Stimulated activated CD8-positive, alpha-beta memory T cell treated with anti-CD3 and anti-CD28 coated beads, Interleukin-12 subunit alpha, Interleukin-12 subunit beta, amount 100 ng/mL, for 1 hour (primary cell): ENCODE measurements around the gene PLAA.
A peak's percentile ranks its signal among the peaks of the same experiment; 100 is the strongest.

Experiments used
- DNase-seq: peaks from one replicate; pipeline ENCODE4 v3.0.0-alpha.2; 2020; ENCODE audit warnings: low read depth

The PLAA gene

DNA sequence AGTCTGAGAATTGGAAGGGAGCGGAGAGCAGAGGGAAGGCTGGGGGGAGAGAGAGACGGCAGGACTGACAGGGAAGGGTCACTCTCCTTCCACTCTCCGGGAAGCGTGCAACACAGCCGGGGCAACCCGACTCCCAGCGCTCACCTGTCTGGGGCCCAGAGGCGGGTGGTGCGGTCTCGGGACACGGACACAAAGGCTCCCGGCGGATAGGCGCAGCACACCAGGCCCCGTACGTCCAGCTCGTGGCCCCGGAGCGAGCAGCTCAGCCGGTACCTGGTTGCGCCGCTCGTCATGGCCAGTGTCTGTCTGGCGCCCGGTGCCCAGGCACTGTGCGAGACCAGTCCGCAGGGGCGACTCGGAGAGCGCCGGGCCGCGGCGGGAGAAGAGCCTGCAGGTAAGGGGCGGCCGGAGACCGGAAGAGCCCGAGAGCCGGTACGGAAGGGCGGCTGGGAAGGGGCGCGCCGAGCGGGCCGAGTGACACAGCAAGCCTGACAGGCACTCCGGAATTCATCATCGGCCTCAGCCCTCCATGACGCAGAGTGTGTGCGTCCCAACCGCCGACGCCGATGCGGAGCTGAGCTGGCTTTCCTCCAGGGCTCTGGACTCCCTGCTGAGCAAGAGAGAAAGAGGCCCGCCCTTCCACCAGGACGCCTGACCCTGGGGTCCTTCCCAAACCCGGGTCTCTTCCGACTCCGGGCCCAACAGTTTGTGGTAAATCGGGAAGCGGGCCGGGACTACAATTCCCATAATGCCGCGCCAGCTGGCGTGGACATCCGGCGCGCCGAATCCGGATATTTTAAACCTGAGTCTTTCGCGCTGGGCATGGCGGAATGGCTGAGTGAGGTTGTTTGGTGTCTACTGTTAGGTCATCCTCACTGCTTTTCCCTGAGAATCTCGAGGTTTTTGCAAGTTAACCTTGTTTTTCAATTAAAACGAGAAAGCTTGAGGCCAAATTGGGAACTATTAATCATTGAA lies at the start of gene PLAA:
Gene PLAA (minus strand): TSS at position 490 of the 975 bp plus-strand sequence. CDS start 197 bp downstream, at position 293.
- peak; percentile 79 for DNase-seq

DNA sequence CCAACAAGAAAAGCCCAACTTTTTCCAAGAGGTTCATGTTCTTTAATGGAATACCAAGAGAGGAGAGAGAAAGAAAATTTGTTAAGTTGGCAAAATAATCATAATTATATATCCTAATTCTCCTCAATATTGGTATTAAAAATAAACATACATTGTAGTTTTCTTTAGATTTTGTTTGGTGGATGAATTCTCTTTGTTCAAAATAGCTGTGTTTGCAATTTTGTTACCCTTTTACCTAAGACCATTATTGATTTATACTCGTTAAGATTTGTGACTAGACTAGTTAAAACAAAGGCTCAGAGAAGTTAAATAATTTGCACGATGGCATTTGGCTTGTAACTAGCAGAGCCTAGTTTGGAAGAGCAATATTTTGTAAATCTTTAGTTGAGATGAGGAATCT lies 48.8 kb upstream of the PLAA start:
- no peak for DNase-seq

- DNase-seq: no peak
Measured at GRCh38 chr9:26983340-26983739, 36.3 kb upstream of the PLAA start.

- DNase-seq: no peak
Measured at GRCh38 chr9:26975728-26976707, 29.0 kb upstream of the PLAA start.

GRCh38 chr9:26974927-26975326 lies 27.9 kb upstream of the PLAA start:
- DNase-seq: no peak

GRCh38 chr9:26973989-26974388 lies 26.9 kb upstream of the PLAA start:
- DNase-seq: no peak

- DNase-seq: no peak
Measured at GRCh38 chr9:26971721-26972120, 24.7 kb upstream of the PLAA start.

DNA sequence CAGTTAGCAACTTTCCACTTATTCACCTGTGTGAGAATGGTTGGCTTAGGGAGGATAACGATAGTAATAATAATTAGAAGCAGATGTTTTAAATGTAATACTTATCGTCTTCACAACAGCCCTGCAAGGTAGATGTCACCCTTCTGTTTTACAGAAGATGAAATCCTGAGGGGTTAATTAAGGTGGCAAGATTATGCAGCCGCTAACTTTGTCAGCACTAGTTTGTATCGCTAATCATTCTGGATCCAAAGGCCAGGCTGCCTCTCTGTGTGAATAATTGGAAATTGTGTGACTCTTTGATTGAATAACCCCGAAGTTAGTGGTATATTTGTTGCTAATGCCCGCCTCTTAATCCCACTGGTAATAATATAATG lies 9.8 kb upstream of the PLAA start:
- DNase-seq: no peak

DNA sequence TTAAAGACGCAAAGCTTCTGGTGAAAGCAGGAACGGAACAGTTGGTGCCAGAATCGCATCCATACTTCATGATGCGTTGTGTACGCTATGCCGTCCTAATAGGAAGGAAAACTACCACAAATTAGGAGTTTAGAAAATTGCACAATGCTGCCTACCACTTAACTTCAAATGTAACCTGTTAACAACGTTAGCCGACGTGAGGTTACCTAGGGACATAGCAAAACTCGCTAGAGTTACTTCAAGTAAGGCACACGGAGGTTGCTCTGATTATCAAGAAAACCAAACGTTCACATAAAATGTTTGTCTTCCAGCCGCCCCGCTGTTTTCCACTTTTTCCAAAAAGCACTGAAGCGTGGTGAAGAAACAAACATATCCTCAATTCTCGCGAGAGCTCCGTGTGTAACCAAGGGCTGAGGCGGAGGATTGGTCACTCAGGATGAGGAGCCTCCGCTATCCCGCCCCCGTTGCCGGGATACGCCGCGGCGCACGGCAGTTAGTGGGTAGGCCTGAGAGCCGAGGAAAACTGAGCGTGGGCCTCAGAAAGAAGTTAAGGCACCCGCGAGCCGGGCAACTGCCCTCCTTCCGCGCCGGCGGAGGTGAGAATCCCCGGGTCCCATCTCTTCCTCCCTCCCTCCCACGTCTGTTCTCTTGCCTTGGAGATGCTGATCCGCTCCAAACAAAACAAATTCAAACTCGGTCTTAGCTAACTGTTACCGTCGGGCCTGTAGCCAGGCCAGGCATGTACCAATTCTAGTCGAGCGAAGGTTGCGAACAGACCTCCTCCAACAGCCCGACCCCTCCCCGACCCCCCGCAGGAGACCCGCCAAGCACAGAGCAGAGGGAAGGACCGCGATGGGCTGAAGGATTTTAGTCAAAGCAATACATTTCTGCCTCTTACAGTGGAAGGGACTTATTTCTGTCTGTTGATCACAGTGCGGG lies 9.1 kb upstream of the PLAA start, which contains the start of gene IFT74:
Gene IFT74 (plus strand): TSS at position 492 of the 939 bp plus-strand sequence. CDS start 5,556 bp downstream, outside the sequence.
- peak; percentile 91 for DNase-seq

DNA sequence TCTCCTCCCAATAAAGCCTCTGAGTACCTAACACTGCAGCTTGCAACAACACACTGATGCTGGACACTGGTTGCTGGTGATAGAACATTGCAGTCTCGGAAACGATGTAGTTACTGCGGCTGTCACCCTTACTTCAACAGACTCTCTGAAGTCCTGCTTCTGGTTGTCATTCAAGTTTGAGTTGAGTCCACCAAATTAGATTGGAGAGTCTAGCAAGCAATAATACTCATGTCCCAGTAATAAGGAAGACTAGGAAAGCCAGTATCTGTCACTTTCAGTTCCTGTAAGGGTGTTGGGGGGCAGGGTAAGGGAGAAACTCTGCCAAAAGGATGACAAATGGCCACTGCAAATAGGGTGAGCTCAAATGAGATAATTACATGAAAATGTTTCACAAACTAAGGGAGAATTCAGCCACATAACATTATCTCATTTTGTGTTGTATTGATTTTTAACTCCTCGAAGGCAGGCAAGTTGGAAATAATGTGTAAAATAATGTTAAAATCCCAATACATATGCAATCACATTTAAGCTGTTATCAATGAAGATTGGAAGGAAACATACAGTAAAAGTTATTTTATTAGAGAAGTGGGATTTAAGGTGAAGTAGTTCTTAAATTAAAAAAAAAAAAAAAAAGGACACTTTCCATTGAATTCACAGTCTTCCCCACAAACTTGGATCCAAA lies 8.3 kb upstream of the PLAA start:
- no peak for DNase-seq

GRCh38 chr9:26954050-26954508 lies 7.0 kb upstream of the PLAA start:
- DNase-seq: no peak

DNA sequence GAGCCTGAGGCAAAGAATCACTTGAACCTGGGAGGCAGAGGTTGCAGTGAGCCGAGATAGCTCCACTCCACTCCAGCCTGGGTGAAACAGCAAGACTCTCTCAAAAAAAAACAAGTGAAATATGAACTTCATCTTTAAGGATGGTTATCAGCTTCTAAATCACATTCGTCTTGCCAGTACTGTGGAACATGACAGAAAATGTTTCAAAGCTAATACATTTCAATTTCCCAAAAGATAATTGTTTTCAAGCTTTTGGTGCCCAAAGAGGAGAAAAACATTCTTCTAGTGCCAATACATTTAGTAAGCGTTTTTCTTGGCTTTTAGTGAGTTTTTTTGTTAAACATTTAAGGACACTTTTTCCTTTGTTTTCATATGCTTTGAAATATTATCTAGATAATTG lies 4.8 kb upstream of the PLAA start:
- DNase-seq: no peak

DNA sequence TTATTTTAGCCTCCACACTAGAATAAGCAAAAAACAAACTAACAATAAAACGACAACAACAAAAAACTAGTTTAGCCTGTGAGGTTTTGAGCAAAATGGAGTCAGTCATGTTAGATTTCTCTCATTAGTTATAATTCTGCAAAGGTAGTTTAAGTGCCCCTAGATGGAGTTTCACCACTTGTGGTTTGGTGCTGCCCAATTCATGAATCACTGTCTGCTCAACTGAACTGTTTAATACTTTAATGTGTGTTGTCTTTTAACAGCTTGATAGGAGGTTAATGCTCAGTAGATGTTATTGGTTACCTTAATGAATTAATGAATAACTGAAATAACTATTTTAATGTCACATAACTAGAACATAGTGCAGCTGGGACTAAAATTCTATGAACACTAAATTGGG lies 3.5 kb upstream of the PLAA start:
- DNase-seq: no peak

GRCh38 chr9:26949637-26950069 lies 2.6 kb upstream of the PLAA start:
- DNase-seq: no peak

DNA sequence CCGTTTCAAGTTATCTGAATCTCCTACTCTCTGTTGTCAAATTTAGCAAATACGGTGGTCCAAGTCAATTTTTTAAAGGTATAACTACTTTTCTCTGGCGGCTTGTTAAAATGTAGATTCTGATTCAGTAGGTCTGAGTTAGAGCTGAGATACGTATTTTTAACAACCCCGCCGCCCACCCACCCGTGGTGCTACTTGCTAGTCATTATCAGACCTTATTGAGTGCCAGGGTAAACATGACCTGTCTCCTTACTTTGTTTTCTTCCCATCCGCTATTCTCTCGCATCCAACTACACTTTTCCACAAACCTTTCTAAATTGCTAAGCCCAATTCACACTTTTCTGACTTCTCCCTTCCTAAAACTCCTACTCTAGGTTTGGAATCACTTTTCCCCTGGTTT lies 694 bp upstream of the PLAA start:
- no peak for DNase-seq

GRCh38 chr9:26945591-26945990 lies 1.5 kb downstream of the PLAA start:
- DNase-seq: no peak

GRCh38 chr9:26940779-26941178 lies 6.3 kb downstream of the PLAA start:
- DNase-seq: no peak

DNA sequence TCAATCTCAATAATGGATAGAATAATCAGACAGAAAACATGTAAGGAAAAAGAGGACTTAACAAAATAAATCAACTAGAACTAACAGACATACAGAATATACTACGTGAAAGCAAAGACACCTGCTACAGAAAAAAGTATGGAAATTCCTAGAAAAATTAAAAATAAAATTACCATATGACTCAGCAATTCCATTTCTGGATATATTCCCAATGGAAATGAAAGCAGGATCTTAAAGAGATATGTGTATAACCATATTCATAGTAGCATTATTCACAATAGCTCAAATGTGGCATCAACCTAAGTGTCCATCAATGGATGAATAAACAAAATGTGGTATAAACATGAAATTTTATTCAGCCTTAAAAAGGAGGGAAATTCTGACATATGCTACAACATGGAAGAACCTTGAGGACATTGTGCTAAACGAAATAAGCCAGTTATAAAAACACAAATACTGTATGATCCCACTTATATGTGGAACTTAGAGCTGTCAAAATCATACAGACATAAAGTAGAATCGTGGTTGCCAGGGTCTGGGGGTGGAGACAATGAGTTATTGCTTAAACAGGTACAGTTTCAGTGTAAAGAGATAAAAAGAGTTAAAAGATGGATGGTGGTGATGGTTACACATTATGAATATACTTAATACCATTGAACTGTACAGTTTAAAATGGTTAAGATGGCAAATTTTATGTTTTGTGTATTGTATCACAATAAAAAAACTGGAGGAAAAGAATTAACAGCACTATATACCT lies 6.9 kb downstream of the PLAA start:
- DNase-seq: no peak

DNA sequence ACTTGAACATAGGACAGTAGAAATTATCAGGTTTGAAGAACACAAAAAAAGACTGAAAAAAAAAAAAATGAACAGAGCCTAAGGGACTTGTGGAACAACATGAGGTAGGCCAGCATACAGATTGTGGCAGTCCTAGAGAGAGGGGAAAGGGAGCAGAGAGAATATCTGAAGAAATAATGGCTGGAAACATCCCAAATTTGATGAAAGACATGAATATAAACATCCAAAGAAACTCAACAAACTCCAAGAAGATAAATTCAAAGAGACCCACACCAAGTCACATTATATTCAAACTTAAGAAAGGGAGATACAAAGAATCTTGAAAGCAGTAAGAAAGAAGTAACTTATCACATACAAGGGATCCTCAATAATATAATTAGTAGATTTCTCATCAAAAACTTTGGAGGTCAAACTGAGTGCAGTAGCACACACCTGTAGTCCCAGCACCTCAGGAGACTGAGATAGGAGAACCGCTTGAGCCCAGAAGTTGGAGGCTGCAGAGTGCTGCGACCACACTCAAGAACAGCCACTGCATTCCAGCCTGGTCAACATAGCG lies 9.1 kb downstream of the PLAA start:
- DNase-seq: no peak

DNA sequence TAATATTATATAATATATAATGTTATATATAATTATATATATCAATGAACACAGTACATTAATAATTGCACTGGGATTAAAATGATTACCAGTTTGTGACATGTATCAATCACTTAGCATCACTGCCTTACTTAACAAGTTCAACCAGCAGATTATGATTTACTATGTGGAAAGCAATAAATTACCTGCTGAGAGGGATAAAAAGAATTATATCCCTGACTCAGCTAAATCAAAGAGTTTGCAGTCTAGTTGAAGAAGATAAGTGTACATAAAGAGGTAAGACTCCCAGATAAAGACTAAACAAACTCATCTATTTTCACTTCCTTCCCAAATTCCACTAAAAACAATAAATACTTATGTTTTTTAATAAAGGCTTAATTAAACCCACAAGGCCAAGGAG lies 11.2 kb downstream of the PLAA start:
- no peak for DNase-seq
